ENCODE results near the gene SACM1L. TPM values are rescaled to one million over a fixed set of nuclear protein-coding genes. Genes with fewer than 3 reads are reported as not detected.
A peak's percentile ranks its signal among the peaks of the same experiment; 100 is the strongest.

Gene SACM1L
- total and polyA plus RNA-seq, 2 of the 13 experiments (the other 11 are each of a cell fraction or from before 2014, with no cell fraction given) = 15.1 to 27.8 TPM

DNA sequence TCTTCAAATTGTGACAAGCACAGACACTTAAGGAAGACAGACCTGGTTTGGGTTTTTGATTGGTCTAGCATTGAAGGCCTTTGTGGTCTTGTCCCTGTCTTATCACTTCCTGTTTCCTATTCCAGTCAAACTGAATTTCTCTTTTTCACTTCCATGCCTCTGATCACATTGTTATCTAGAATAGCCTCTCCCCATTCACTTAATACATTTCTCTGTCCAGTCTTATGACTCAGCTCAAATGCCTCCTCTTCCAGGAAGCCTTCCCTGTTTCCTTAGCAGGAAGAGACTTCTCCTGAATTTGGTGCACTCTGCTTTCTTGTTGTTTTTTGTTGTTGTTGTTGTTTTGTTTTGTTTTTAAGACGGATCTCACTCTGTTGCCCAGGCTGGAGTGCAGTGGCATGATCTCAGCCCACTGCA lies 49.1 kb upstream of the SACM1L start:
- 100% methylated on average over 1 of the region's 1 CpG for WGBS (ENCODE audit: low lambda C conversion rate)
- no peak for ATAC-seq

More for the DNA sequence above, 49.1 kb upstream of the SACM1L start:
- Histone ChIP-seq H3K9ac (ENCODE audit: insufficient read depth, low read depth, low read length) (no peak overlapping the region), H3K4me3 (replicated peaks in 1 of 3; ENCODE audit: insufficient read depth in 1 of 3, low read depth in 2 of 3, low read length in 3 of 3) (no peak overlapping the region), H3K27ac (ENCODE audit: extremely low read length, insufficient read depth, low read length) (peak overlapping the region; percentile 45), H3K4me1 (ENCODE audit: insufficient read depth, low read length) (peaks cover 93% of the 10 kb centered on the region), H3K4me2 (ENCODE audit: low read depth, low read length) (no peak overlapping the region), H2AFZ (ENCODE audit: low read length) (no peak overlapping the region), H3K36me3 (replicated peaks in 1 of 2; ENCODE audit: control insufficient read depth in 1 of 2, insufficient read depth in 2 of 2, low read length in 2 of 2) (peaks cover 4 to 16% of the 10 kb centered on the region in 2 experiments; a peak in 3 of 5 replicates), H3K9me3 (ENCODE audit: low read length) (no peaks in the 10 kb centered on the region), H3K79me2 (ENCODE audit: insufficient read depth, low read length) (peaks cover 21% of the 10 kb centered on the region), H3K27me3 (ENCODE audit: control insufficient read depth in 1 of 2, insufficient read depth in 2 of 2, low read length in 2 of 2) (no peaks in the 10 kb centered on the region), H4K20me1 (ENCODE audit: insufficient read depth, low read length) (no peaks in the 10 kb centered on the region)
- in situ Hi-C loops (cut with HindIII; ENCODE audit: extremely low pct_ligation_motif_present, low pct_unique_long_range_greater_than_20kb) = no loop called here
- no peak for FAIRE-seq
- DNase-seq (ENCODE audit: low spot score) = no peak
- intact Hi-C loops (cut with micrococcal nuclease; ENCODE audit: unreplicated experiment) = no loop called here
- ChIA-PET CTCF (ENCODE audit: low intra/inter-chr PET ratio, low total read pairs) (interaction anchor here (1.4 kb wide), 1 partner anchor 17 kb away, joined by 3 read pairs; no protein-coding TSS in a partner anchor), POLR2A (no interaction called here)
- no peak for TF ChIP-seq RFXANK (CRISPR knock-in tag; IDR thresholded peaks at IDR 0.05)
- TF ChIP-seq, protein P1, sequence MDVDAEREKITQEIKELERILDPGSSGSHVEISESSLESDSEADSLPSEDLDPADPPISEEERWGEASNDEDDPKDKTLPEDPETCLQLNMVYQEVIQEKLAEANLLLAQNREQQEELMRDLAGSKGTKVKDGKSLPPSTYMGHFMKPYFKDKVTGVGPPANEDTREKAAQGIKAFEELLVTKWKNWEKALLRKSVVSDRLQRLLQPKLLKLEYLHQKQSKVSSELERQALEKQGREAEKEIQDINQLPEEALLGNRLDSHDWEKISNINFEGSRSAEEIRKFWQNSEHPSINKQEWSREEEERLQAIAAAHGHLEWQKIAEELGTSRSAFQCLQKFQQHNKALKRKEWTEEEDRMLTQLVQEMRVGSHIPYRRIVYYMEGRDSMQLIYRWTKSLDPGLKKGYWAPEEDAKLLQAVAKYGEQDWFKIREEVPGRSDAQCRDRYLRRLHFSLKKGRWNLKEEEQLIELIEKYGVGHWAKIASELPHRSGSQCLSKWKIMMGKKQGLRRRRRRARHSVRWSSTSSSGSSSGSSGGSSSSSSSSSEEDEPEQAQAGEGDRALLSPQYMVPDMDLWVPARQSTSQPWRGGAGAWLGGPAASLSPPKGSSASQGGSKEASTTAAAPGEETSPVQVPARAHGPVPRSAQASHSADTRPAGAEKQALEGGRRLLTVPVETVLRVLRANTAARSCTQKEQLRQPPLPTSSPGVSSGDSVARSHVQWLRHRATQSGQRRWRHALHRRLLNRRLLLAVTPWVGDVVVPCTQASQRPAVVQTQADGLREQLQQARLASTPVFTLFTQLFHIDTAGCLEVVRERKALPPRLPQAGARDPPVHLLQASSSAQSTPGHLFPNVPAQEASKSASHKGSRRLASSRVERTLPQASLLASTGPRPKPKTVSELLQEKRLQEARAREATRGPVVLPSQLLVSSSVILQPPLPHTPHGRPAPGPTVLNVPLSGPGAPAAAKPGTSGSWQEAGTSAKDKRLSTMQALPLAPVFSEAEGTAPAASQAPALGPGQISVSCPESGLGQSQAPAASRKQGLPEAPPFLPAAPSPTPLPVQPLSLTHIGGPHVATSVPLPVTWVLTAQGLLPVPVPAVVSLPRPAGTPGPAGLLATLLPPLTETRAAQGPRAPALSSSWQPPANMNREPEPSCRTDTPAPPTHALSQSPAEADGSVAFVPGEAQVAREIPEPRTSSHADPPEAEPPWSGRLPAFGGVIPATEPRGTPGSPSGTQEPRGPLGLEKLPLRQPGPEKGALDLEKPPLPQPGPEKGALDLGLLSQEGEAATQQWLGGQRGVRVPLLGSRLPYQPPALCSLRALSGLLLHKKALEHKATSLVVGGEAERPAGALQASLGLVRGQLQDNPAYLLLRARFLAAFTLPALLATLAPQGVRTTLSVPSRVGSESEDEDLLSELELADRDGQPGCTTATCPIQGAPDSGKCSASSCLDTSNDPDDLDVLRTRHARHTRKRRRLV (CRISPR knock-in tag; IDR thresholded peaks at IDR 0.05) = no peak
- TF ChIP-seq ZSCAN29 (CRISPR knock-in tag; conservative IDR thresholded peaks at IDR 0.05) = no peak
- peak; percentile 87 for TF ChIP-seq ZFP36 (IDR thresholded peaks at IDR 0.05; ENCODE audit: borderline replicate concordance, low read depth, low read length, partially characterized antibody)
- BruUV-seq (replicated peaks) = no TSS peak
